HK-2 (cell line): ENCODE results near the gene ABTB2.
A peak's percentile ranks its signal among the peaks of the same experiment; 100 is the strongest.

Experiments
- DNase-seq: peaks from one replicate; pipeline ENCODE4 v3.0.0-alpha.2; 2018; ENCODE audit not compliant: unreplicated experiment

Gene ABTB2

GRCh38 chr11:34341931-34342533, 15.8 kb downstream of the ABTB2 start:
- no peak for DNase-seq

- DNase-seq, result no peak
Observed at GRCh38 chr11:34341096-34341495, 16.7 kb downstream of the ABTB2 start.

- DNase-seq, result no peak
Observed at GRCh38 chr11:34340653-34341052, 17.2 kb downstream of the ABTB2 start.

- DNase-seq, result peak; percentile 49
Observed at GRCh38 chr11:34339149-34340064, 18.4 kb downstream of the ABTB2 start.

GRCh38 chr11:34337016-34337415, 20.8 kb downstream of the ABTB2 start:
- DNase-seq, result no peak

DNA sequence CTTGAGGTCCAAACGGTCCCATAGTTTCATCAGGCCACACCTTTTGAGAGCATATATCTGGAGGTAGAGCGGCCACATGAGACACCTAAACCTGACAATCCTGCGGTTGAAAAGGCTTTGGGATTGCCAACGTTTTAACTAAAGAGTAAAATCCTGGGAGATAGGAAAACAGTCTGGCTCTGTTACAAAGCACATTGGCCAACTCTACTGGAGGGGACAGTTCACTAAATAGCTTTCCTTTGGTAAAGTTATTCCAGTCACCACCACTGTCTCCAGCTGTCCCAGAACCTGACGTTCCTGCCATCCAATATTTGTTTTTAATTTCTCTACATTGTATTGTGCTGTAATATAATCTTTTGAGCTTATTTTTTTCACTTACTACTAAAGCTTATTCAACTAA, 22.0 kb downstream of the ABTB2 start:
- no peak for DNase-seq

GRCh38 chr11:34335331-34335730, 22.5 kb downstream of the ABTB2 start:
- DNase-seq, result no peak

GRCh38 chr11:34333787-34334186, 24.0 kb downstream of the ABTB2 start:
- DNase-seq, result no peak

DNA sequence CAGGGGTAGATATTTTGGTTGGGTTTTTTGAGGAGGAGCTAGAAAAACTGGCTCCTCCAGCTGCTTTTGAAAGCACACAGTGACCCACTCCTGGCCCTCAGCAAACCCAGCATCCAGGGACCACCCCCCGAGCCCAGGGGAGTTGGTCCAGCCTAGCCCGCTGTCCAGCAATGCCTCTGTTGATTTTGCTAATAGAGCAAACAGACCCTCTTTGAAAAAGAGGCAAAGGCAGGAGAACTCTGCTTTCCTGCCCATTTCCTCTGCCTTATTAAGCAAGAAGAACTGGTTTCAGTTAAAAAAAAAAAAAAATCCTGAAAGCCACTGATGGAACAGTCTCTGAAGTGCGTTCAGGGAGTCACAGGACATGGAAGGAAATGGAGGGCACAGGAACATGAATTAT, 25.3 kb downstream of the ABTB2 start:
- DNase-seq, result no peak

DNA sequence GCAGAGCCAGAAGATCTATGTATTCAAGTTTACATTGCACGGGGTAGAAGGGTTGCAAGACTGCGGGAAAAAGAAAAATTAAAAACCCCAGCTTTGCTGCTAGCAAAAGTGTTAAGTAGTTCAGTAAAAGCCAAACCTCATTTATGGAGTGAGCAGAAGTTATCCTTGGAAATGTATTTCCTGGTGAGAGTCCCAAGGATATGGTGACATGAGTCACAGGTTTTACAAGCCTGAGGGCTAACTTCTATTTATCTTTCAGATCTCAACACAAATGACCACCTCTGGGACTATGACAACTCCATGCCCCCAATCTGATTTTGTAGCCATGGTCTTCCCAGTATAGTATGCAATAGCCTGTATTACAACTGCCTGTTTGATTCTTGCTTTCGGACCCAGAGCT, 26.1 kb downstream of the ABTB2 start:
- no peak for DNase-seq

GRCh38 chr11:34331329-34331728, 26.5 kb downstream of the ABTB2 start:
- no peak for DNase-seq

GRCh38 chr11:34330653-34331052, 27.2 kb downstream of the ABTB2 start:
- DNase-seq, result no peak

GRCh38 chr11:34329876-34330275, 27.9 kb downstream of the ABTB2 start:
- DNase-seq, result no peak

- DNase-seq, result no peak
Observed at GRCh38 chr11:34328632-34328910, 29.2 kb downstream of the ABTB2 start.

- DNase-seq, result no peak
Observed at GRCh38 chr11:34327804-34328631, 29.8 kb downstream of the ABTB2 start.

GRCh38 chr11:34324466-34324865, 33.3 kb downstream of the ABTB2 start:
- DNase-seq, result no peak

DNA sequence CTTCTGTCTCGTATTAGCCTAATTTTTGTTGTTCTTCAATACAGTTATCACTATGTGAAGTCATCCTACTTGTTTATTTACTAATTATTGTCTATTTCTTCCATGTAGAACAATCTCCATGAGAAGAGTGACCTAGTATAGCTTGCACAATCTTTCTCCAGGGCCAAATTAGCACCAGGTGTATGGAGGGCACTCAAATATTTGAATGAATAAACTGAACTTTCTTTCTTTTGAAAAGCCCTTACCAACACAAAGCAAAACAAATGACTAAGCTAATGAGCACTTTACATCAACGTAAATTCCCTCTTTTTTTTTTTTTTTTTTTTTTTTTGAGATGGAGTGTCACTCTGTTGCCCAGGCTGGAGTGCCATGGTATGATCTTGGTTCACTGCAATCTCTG, 34.2 kb downstream of the ABTB2 start:
- DNase-seq, result no peak

- DNase-seq, result no peak
Observed at GRCh38 chr11:34318111-34319037, 39.4 kb downstream of the ABTB2 start.

DNA sequence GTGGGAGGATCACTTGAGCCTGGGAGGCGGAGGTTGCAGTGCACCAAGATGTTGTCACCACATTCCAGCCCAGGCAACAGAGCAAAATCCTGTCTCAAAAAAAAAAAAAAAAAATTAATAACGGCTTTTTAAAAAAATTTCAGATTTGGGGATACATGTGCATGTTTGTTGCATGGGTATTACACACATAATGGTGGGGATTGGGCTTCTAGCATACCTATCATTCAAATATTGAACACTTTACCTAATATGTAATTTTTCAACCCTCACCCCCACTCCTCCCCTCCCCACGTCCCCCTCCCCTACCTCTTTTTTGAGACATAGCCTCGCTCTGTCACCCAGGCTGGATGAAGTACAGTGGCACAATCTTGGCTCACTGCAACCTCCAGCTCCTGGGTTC, 40.1 kb downstream of the ABTB2 start:
- DNase-seq, result no peak

GRCh38 chr11:34317036-34317360, 40.8 kb downstream of the ABTB2 start:
- DNase-seq, result no peak

DNA sequence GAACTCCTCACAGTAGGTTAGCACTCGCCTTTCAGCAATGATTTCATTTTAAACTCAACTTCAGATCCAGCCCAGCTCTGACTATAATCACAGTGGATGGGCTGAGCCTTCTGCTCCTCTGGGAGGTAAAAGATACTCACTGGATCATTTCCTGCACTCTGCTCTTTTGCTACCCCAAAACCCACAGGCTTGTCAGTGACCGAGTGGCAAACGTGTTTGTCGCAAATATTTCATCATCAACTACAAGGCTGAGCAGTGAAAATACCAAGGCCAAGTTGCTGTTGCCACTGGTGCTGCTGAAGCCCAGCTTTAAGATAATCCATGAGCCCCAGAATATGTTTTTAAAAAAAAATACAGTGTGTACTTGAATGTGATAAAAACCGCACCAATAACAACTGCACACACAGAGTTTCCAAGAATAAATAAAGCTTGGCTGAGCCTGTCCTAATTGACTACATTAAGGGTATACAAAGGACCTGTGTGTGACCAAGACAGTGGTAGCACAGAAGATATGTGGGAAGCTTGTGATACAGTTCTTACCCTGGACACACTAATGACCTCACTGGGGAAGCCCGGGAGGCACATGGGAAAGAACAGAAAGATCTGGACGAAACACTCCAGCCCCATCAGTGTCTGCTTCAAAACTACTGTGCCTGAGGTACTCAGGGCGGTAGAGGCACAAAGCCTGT, 41.3 kb downstream of the ABTB2 start:
- DNase-seq, result no peak
